HG02973 (cell line): Measurements from ENCODE around the gene TPM1.

Experiments used
- ATAC-seq: cut with Tn5 transposase; IDR thresholded peaks from one replicate; pipeline ENCODE4 v1.9.1; 2021; ENCODE audit warnings: moderate library complexity; ENCODE audit not compliant: unreplicated experiment

Gene TPM1

GRCh38 chr15:63072023-63072650 is 29.6 kb downstream of the TPM1 start:
- ATAC-seq = no peak

- no peak for ATAC-seq
Measured at GRCh38 chr15:63072809-63073277, 30.3 kb downstream of the TPM1 start.

GRCh38 chr15:63073497-63074172 is 31.1 kb downstream of the TPM1 start:
- no peak for ATAC-seq

DNA sequence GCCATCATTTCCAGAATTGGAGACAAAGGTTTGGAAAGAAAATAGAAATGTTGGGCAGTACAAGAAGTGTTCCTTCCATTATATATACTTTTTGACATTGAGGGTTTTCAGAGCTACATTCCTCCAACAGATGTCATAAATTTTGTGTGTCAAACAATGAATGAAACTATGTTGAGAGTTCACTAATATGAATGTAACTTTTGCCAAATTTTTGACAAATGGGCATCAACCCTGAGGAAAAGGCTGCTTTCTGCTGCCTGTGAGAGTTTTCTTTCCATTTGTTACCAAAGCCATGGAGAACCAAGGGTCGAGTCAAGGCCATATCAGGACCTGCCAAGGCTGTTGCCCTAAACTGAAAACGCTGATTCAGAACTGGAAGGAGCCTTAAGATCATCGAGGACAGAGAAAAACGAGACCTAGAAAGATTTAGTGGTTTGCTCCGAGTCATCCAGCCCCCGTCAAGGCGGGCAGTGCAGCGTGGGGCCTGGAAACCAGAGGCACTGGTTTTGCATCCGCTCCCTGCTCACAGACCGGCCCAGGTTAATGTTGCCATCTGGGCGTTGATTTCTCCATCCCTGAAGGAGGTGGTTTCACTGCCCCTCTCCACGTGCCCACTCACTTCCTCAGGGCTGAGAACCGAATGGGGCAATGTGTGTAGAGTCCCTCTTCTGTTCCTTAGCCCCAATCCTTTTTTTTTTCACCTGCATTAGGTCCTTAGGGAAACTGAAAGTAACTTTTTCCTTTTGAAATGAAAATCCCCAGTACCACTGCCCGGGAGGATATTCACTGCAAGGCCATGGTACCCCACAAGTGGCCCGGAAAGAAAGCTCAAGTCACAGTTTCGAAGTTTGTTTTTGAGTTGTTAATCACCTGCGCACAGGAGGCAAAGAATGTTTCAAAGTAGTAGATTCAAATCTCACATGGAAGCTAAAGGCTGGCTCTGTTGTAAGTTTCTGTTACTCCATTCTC is 32.8 kb downstream of the TPM1 start:
- no peak for ATAC-seq

DNA sequence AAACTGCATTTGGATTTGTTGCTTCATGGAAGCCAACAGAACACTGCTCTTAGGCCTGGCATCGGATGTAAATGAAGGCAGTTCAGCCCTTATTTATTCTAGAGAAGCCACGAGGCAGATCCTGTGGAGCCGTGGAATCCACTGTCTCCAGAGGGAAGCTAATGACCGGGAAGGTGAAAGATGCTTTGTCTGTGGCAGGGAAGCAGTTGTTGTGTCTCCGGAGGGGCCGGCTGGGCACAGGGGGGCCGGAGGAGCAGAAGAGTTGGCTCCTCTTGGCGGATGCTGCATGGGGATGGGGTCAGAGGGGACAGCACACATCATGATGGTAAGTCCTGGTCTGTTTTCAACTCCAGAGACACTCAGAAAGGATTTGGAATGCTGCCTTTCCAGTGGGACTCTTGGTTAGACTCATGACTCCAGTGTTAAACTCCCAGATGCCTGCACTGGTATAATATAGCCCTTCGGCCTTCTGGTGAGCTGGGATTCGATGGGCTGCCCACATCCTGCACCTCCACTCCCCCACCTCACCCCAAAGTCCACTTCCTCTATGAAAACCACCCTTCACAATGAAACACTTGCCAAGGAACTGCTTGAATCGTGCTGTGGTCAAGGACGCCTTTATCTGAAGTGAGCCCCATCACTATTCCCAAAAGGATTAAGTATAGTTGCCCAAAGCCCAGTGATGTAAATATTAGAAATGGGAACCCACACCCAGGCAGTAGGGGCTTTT is 33.6 kb downstream of the TPM1 start:
- ATAC-seq = no peak

- no peak for ATAC-seq
Measured at GRCh38 chr15:63076714-63077046, 34.1 kb downstream of the TPM1 start.

GRCh38 chr15:63077952-63078351 is 35.4 kb downstream of the TPM1 start:
- ATAC-seq = no peak

DNA sequence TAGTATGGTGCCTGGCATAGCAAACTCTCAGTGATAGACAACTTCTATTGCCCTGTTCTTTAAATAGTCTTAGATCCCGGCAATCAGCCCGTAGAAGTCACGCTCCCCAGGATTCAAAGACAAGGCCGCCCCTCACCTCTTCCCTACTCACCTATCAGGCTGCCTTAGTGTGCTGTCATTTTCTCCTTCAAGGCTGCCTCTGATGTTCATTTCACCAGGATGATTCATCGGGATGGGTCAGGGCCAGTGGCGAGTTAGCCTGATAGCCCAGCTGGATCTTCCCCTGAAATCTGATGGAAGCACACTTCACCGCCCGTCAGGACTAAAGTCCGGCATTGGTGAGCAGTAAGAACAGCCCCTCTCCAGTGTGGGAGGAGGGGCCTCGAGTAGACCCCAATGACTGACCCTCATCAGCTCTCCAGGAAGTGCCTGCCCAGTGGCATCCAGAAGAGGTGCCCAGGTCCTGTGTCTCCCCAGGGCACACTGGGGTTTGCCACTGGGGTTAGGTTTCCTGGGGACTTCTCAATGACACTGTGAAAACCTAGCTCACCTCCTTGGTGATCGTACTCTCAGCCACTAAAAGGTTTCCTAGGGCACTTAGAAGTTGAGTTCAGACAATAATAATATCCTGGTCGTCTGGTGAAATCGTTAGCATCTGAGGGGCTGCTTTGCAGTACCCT is 37.5 kb downstream of the TPM1 start:
- no peak for ATAC-seq

DNA sequence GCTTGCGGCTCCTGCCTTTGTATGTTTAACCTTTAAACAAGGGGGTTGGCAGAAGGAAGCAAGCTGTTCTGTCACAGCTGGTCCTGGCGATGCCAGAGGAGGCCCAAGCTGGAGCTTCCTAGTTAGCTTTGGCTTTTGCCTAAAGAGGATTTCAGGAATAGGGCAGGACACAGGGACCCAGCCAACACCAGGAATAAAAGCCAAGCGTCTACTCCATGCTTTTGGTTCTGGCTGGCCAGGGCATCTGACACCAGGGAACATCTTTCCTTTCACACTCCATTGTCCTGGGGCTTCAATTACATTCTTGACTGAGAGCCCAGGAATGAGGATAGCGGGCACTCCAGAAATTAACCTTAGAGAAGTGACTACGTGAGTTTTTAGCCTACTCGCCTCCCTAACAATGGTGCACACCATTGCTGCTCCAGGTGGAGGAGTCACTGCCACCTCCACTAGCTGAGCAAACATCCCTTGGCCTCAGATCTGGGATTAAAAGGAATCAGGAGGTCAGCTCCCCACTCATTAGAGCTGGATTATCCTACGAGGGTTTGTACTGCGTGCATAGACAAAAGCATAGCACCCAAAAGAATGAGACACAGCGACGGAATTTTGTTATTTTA is 38.2 kb downstream of the TPM1 start:
- ATAC-seq = no peak

GRCh38 chr15:63082366-63082765 is 39.8 kb downstream of the TPM1 start:
- ATAC-seq = no peak

DNA sequence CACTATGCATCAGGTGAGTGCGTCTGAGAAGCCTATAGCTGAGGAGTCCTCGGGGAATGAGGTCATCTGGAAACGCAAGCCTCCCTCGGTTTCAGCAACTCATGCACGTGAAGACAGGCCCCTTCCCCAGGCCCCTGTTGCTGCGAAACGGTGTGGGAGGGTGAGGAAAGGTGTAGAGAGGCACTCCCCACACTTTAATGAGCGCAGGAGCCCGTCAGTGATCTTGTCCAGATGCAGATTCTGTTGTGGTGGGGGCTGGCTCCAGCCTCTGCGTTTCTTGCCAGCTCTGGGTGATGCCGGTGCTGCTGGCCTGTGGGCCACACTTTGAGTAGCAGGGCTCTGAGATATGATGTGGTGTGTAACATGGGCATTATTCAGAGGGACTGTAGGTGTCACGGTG is 40.5 kb downstream of the TPM1 start:
- no peak for ATAC-seq

DNA sequence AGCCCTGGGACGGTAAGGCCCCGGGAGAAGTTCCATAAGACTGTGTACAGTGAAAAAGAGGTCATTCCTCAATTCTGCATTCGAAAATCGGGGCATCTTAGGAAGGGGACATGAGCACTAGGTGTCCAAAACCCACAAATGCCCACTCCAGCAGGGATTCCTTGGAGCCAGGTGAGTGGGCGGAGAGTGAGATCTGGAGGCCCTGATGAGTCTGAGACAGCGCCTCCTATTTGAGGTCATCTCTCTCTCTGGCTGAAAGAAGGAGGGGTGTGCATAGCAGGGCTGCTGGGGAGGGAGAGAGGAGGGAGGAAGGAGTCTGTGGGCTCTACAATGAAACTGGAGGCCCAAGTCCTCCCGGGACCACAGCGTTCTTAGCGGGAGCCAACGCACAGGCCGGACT is 41.0 kb downstream of the TPM1 start:
- no peak for ATAC-seq

DNA sequence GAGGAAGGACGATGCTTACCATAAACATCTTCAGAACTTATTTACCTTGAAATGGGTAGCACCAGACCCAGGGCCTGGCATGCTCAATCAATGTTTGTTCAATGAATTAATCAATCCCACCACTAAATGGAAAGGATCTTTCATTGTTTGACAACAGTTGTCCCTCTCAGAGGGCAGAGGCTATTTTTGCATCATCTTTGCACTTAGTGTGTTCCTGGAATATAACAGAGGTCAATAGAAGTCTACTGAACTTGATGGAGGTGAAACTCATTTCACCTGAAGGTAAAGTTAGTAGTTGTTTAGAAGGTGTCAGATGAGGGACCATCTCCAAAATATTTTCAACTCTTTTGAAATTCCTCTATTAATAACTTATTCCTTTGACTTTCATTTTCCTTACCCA is 42.3 kb downstream of the TPM1 start:
- no peak for ATAC-seq

DNA sequence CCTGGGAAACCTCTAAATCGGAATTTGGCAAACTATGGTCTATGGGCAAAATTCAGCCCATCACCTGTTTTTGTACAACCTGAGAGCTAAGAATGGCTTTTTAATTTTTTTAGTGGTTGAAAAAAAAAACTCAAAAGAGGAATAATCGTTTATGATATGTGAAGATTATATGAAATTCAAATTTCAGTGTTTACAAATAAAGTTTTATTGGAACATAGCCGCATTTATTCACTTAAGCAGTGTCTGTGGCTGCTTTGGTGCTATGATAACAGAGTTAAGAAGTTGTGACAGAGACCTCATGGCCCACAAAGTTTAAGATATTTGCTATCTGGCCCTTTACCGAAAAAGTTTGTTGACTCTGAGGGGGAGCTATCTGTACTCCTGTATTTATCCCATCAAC is 42.7 kb downstream of the TPM1 start:
- no peak for ATAC-seq

DNA sequence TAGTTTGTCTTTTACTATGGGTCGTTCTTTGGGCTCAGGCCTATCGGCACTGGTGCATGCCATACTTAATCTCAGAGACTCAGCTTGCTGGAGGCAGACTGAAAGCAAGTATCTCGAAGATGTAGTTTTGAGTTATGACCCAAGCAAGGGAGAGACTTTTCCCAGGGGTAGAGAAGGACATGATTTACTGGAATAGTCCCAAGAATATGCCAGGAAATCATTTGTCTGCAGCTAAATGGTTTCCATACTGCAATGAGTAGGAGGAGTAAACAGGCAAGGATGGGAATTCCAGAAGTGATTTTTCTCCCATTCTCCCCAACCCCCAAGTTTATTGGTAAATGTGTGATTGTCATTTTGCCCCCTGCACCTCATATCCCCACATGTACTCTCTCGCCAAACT is 43.7 kb downstream of the TPM1 start:
- ATAC-seq = no peak

- ATAC-seq = no peak
Measured at GRCh38 chr15:63086947-63087346, 44.4 kb downstream of the TPM1 start.

DNA sequence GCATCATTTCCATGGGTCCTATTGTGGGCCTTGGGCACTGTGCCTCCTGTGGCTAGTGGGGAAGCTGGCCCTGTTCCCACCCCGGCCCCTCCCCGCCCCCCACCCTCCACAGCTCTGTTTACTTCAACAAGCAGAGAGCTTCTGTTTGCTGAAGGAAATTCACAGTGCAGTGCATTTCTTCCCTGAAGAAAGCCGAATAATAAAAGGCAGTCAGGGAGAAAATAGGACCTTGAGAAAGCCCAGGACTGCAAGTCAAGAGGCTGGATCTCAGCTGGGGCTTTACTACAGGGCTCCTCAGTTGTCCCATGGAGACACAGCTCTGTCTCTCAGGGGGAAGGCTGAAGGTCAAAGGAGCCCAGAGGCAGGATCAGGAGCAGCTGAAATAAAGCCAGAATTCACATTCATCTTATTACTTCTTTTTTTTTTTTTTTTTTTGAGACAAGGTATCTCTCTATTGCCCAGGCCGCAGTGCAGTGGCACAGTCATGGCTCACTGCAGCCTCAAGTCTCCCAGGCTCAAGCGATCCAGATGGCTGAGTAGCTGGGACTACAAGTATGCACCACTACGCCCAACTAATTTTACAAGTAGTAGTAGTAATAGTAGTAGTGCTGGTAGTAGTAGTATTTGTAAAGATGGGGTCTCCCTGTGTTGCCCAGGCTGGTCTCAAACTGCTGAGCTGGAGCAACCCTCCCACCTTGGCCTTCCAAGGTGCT is 46.1 kb downstream of the TPM1 start:
- no peak for ATAC-seq

- no peak for ATAC-seq
Measured at GRCh38 chr15:63089260-63090043, 46.9 kb downstream of the TPM1 start.

GRCh38 chr15:63090472-63090871 is 47.9 kb downstream of the TPM1 start:
- no peak for ATAC-seq
